HFF-Myc (cell line): Measurements from ENCODE around the gene CAPZB.

Experiments used
- DNase-seq: peaks from one replicate; pipeline ENCODE4 v3.0.0-alpha.2; 2011; ENCODE audit warnings: low read depth; ENCODE audit errors: extremely low read depth
- H3K4me3 ChIP-seq: replicated peaks from 2 replicates; pipeline ENCODE4 v1.5.1; 2011; ENCODE audit warnings: low read depth, mild to moderate bottlenecking, control low read depth, low read length
- TF ChIP-seq, protein P1 (sequence below): IDR thresholded peaks from 2 replicates; pipeline ENCODE4 v1.5.1; 2012; ENCODE audit warnings: mild to moderate bottlenecking, low read depth, low read length, control low read depth; ENCODE audit errors: missing control alignments

The CAPZB gene

DNA sequence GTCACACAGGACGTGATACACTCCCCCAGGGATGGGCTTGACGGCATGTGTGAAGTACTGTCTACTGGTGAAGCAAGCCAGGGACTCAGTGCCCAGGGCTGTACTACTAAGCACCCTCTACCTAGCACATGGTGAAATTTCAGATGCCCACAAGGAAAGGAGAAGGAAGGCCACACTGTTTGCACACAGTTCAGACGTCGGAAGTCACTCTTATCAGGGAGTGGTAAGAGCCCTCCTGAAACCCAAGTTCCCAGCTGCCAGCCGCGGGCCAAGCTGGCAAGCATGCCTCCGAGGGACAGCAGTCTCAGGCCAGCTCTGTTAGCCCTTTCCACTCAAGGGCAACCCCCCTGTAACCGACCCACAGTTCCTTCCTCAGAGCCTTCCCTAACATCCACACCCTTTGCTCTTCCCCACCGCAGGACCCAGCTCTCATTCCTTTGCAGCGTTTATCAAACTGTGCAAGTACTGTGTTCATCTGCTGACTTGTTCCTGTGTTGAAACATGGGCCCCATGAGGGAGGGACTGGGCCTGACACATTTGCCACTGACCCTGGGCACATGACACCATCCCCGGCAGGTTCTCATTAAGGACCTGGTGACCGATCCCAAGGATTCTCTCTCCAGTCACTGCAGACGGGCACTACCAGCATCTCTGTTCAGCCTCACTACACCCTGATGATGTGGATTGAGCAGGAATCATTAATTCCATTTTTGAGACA, 114.7 kb downstream of the CAPZB start:
- TF ChIP-seq, protein P1, sequence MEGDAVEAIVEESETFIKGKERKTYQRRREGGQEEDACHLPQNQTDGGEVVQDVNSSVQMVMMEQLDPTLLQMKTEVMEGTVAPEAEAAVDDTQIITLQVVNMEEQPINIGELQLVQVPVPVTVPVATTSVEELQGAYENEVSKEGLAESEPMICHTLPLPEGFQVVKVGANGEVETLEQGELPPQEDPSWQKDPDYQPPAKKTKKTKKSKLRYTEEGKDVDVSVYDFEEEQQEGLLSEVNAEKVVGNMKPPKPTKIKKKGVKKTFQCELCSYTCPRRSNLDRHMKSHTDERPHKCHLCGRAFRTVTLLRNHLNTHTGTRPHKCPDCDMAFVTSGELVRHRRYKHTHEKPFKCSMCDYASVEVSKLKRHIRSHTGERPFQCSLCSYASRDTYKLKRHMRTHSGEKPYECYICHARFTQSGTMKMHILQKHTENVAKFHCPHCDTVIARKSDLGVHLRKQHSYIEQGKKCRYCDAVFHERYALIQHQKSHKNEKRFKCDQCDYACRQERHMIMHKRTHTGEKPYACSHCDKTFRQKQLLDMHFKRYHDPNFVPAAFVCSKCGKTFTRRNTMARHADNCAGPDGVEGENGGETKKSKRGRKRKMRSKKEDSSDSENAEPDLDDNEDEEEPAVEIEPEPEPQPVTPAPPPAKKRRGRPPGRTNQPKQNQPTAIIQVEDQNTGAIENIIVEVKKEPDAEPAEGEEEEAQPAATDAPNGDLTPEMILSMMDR: no peak
- DNase-seq: no peak
- no peak overlapping the region for H3K4me3 ChIP-seq

GRCh38 chr1:19369396-19370090, 115.8 kb downstream of the CAPZB start:
- no peak for DNase-seq
- no peak overlapping the region for H3K4me3 ChIP-seq
- TF ChIP-seq, protein P1: no peak

- TF ChIP-seq, protein P1: no peak
- H3K4me3 ChIP-seq: no peak overlapping the region
- DNase-seq: no peak
Observed at GRCh38 chr1:19368964-19369363, 116.4 kb downstream of the CAPZB start.

DNA sequence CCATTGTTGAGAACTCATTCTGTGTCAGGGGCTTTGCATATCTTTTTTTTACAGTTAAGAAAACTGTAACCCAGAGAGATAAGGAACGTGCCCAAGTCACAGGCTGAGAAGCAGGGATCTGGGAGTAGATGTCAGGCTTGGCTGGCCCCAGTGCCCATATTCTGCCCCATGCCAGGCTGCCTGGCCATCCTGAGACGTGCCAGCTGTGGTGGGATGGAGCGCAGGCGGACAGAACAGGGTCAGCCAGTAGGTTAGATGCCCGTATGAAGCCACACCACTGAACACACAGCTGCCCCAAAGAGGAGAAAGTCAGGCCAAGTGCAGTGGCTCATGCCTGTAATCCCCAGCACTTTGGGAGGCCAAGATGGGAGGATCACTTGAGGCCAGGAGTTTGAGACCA, 117.3 kb downstream of the CAPZB start:
- DNase-seq: no peak
- TF ChIP-seq, protein P1: no peak
- H3K4me3 ChIP-seq: no peak overlapping the region

DNA sequence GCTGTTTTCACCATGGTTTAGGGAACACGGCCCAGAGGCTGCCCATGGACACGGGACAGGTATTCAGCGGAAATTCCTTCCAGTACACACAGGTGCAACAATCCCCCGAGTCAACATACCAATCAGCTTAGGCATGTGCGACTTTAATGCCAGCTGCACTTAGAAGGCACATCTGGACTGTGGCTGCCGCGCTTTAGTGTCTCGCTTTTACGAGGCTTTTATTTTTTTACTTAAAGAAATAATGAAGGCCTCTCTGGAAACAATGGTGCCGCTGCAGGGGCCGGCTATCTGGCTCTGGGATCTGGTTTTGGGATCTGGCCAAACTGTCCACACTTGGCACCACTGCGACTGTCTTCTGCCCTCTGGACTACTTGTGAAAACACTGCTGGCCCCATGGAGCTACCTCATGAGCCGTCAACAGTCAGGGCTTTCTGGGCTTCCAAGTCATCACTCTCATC, 117.7 kb downstream of the CAPZB start:
- no peak for DNase-seq
- no peak overlapping the region for H3K4me3 ChIP-seq
- TF ChIP-seq, protein P1: no peak

DNA sequence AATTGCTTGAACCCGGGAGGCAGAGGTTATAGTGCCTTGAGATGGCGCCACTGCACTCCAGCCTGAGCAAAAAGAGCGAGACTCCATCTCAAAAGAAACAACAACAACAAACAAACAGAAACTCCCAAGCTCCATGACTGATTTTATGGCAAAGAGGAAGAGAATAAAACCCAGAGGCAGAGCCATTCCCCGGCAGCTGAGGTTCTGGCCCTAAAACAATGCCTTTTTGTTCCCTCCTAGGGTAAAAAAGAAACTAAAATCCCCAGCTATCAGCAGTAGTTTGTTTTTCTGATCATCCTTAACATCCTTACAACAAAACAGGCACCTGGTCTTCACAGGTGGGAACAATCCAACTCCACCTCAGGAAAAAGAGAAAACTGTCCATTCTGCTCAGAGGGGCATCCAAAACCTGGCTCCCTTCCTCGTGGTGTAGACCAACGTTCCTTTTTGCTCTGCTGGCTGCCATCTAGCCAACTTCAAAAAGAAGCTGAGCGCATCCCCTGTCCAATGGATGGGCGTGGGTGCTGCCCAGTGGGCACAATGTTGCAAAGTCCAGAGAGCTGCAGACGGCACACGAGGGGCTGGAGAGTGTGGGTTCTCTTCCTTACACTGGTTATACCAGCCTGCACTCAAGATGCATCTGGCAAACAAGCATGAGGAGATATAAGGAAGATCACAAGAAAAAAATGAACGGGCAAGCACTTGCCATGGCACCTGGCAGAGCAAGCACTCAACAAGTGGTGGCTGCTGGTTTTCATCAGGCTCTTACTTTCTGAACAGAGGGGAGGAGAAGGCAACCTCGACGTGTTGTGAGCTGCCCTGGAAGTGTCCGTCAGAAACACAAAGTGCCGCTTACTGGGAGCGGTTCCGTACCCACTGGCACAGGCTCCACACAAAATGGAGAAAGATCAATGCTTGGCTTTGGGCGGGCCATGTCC, 118.5 kb downstream of the CAPZB start:
- no peak overlapping the region for H3K4me3 ChIP-seq
- DNase-seq: no peak
- TF ChIP-seq, protein P1: no peak
